SU-DHL-6 (cell line): Measurements from ENCODE around the gene PSD.

ENCODE experiments used
- H2AFZ ChIP-seq: fragments of 200-600 bp; sonication (generic); 2 replicates; pipeline ENCODE4 v1.6.1; 2014; ENCODE audit warnings: low read depth, mild to moderate bottlenecking, moderate library complexity, mixed read lengths, antibody characterized with exemption, low read length; ENCODE audit not compliant: severe bottlenecking
- H3F3A ChIP-seq: fragments of 200-600 bp; shearing (Covaris generic); 2 replicates; pipeline ENCODE4 v1.6.0; 2016; ENCODE audit warnings: antibody characterized with exemption, mild to moderate bottlenecking; ENCODE audit not compliant: insufficient read depth
- H3K27ac ChIP-seq: fragments of 200-600 bp; sonication (generic); 2 replicates; pipeline ENCODE4 v1.5.1; 2016; ENCODE audit warnings: low read depth, mild to moderate bottlenecking, low read length, moderate library complexity, mixed read lengths
- H3K27me3 ChIP-seq: fragments of 200-600 bp; sonication (generic), shearing (Covaris generic); 2 replicates; pipeline ENCODE4 v1.6.0; 2014; ENCODE audit warnings: mild to moderate bottlenecking, low read length
- H3K36me3 ChIP-seq: fragments of 200-600 bp; sonication (generic); 2 replicates; pipeline ENCODE4 v1.6.1; 2014; ENCODE audit warnings: mild to moderate bottlenecking, low read length, mixed read lengths
- H3K4me2 ChIP-seq: fragments of 300-600, 200-600 bp; shearing (Covaris generic), sonication (generic); 2 replicates; pipeline ENCODE4 v1.6.0; 2014; ENCODE audit warnings: low read length, low read depth, mild to moderate bottlenecking; ENCODE audit not compliant: poor library complexity, severe bottlenecking
- H3K4me3 ChIP-seq: fragments of 200-600 bp; sonication (generic); 2 replicates; pipeline ENCODE4 v1.5.1; 2014; ENCODE audit warnings: antibody characterized with exemption, low read length, mild to moderate bottlenecking, mixed read lengths; ENCODE audit not compliant: insufficient read depth, poor library complexity, severe bottlenecking
- H3K79me2 ChIP-seq: fragments of 200-600 bp; sonication (generic); 2 replicates; pipeline ENCODE4 v1.6.1; 2014; ENCODE audit warnings: mild to moderate bottlenecking, low read length, moderate library complexity; ENCODE audit not compliant: insufficient read depth
- H3K9ac ChIP-seq: fragments of 200-600 bp; sonication (generic); 2 replicates; pipeline ENCODE4 v1.7.0; 2014; ENCODE audit warnings: mild to moderate bottlenecking, low read length
- H3K9me2 ChIP-seq: fragments of 200-600 bp; sonication (generic); replicated peaks from 2 replicates; pipeline ENCODE4 v1.6.1; 2014; ENCODE audit warnings: low read length; ENCODE audit not compliant: insufficient read depth
- H3K9me3 ChIP-seq: fragments of 200-600 bp; sonication (generic); 2 replicates; pipeline ENCODE4 v1.6.1; 2014; ENCODE audit warnings: low read length, mixed read lengths; ENCODE audit not compliant: insufficient read depth
- H4K20me1 ChIP-seq: fragments of 200-600 bp; sonication (generic); 2 replicates; pipeline ENCODE4 v1.6.1; 2014; ENCODE audit warnings: low read depth, mild to moderate bottlenecking, antibody characterized with exemption, low read length, moderate library complexity, mixed read lengths
- EZH2phosphoT487 ChIP-seq: fragments of 200-600 bp; sonication (generic), shearing (Covaris generic); conservative IDR thresholded peaks from 2 replicates; pipeline ENCODE4 v1.6.1; 2018; ENCODE audit warnings: mild to moderate bottlenecking, antibody characterized with exemption, low read length, moderate library complexity, mixed read lengths
- TF ChIP-seq, protein P1 (sequence below): fragments of 200-600 bp; sonication (generic); IDR thresholded peaks from one replicate; pipeline ENCODE4 v1.5.1; 2017; ENCODE audit warnings: antibody characterized with exemption, mild to moderate bottlenecking, low read length, moderate library complexity; ENCODE audit not compliant: insufficient read depth, poor library complexity, severe bottlenecking

The PSD gene

GRCh38 chr10:102433619-102434046 lies 15.0 kb upstream of the PSD start:
- Histone ChIP-seq H3K4me3 (no peak overlapping the region), H3K9me2 (no peaks in the 10 kb centered on the region), H3F3A (0 out of 2 replicates have a peak, but pooled peaks cover 5% of the 10 kb centered on the region), H3K4me2 (no peak overlapping the region), H3K27ac (no peak overlapping the region), H3K27me3 (no peaks in the 10 kb centered on the region), H4K20me1 (no peaks in the 10 kb centered on the region), H3K9me3 (no peaks in the 10 kb centered on the region), H3K79me2 (0 out of 2 replicates have a peak, but pooled peaks cover 8% of the 10 kb centered on the region), H2AFZ (no peak overlapping the region), H3K9ac (no peak overlapping the region), H3K36me3 (no peaks in the 10 kb centered on the region)
- TF ChIP-seq EZH2phosphoT487, result no peak
- TF ChIP-seq, protein P1, sequence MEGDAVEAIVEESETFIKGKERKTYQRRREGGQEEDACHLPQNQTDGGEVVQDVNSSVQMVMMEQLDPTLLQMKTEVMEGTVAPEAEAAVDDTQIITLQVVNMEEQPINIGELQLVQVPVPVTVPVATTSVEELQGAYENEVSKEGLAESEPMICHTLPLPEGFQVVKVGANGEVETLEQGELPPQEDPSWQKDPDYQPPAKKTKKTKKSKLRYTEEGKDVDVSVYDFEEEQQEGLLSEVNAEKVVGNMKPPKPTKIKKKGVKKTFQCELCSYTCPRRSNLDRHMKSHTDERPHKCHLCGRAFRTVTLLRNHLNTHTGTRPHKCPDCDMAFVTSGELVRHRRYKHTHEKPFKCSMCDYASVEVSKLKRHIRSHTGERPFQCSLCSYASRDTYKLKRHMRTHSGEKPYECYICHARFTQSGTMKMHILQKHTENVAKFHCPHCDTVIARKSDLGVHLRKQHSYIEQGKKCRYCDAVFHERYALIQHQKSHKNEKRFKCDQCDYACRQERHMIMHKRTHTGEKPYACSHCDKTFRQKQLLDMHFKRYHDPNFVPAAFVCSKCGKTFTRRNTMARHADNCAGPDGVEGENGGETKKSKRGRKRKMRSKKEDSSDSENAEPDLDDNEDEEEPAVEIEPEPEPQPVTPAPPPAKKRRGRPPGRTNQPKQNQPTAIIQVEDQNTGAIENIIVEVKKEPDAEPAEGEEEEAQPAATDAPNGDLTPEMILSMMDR, result no peak

- Histone ChIP-seq H4K20me1 (no peaks in the 10 kb centered on the region), H3F3A (0 out of 2 replicates have a peak, but pooled peaks cover 5% of the 10 kb centered on the region), H3K4me2 (peak within 1 kb of the TSS; percentile 80), H3K9me2 (no peaks in the 10 kb centered on the region), H2AFZ (peak within 1 kb of the TSS; percentile 49), H3K9ac (peak within 1 kb of the TSS; percentile 86), H3K9me3 (no peaks in the 10 kb centered on the region), H3K36me3 (no peaks in the 10 kb centered on the region), H3K27ac (peak within 1 kb of the TSS; percentile 51), H3K4me3 (peak within 1 kb of the TSS; percentile 61), H3K27me3 (no peaks in the 10 kb centered on the region), H3K79me2 (0 out of 2 replicates have a peak, but pooled peaks cover 8% of the 10 kb centered on the region)
- TF ChIP-seq, protein P1, result no peak
- TF ChIP-seq EZH2phosphoT487, result no peak
Measured at GRCh38 chr10:102432162-102432950, 13.8 kb upstream of the PSD start, which contains the start of gene CUEDC2. Gene CUEDC2 (minus strand): TSS chr10:102432574. CDS start chr10:102425188, 7,386 bp downstream.

DNA sequence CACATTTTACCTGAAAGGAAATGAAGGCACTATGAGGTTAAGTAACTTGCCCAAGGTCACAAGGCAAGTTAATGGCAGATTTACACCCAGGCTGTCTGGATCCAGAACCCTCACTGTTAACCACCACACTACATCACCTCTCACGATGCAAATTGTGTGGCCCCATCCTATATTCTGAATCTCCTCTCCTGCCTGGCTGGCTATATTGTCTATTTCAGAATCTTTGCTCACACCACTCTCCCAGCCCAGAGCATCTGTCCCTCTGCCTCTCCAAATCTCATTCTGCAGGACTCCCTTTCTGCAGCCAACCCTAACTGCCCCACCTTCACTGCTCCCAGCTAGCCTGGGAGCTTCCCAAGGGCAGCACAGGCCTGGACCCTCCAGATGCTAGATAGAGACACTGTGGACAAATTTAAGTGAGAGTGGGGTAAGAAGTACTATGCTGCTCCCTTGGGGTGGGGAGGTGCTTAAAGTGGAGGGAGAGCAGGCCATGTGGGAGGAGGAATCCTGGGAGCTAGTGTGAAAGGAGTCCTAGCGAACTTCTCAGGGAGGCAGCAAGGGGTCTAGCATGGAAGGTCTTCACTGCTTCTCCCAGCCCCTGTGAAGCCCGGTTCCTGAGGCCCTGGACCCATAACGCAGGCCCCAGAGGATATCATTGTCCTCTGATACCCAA lies 13.0 kb upstream of the PSD start:
- Histone ChIP-seq H3K9me3 (no peaks in the 10 kb centered on the region), H3K27me3 (no peaks in the 10 kb centered on the region), H4K20me1 (no peaks in the 10 kb centered on the region), H3F3A (0 out of 2 replicates have a peak, but pooled peaks cover 5% of the 10 kb centered on the region), H2AFZ (peak overlapping the region; percentile 49), H3K36me3 (no peaks in the 10 kb centered on the region), H3K9me2 (no peaks in the 10 kb centered on the region), H3K79me2 (0 out of 2 replicates have a peak, but pooled peaks cover 8% of the 10 kb centered on the region), H3K4me2 (peak overlapping the region; percentile 80), H3K27ac (peak overlapping the region; percentile 51), H3K9ac (peak overlapping the region; percentile 86), H3K4me3 (peak overlapping the region; percentile 61)
- TF ChIP-seq, protein P1, result no peak
- no peak for TF ChIP-seq EZH2phosphoT487
